ENCODE measurements around the gene CFAP97.
"Not testable (repeated sequence)": the region's sequence is repeated elsewhere in the genome, so short reads cannot be mapped to it uniquely, and the experiment has no call there.

CFAP97 gene

GRCh38 chr4:185138161-185138560 lies 65.6 kb downstream of the CFAP97 start:
- no peak for DNase-seq

- DNase-seq = no peak
Measured at GRCh38 chr4:185137233-185137925, 66.4 kb downstream of the CFAP97 start.

- peak; percentile 70 for DNase-seq
Measured at GRCh38 chr4:185134307-185134869, 69.4 kb downstream of the CFAP97 start.

DNA sequence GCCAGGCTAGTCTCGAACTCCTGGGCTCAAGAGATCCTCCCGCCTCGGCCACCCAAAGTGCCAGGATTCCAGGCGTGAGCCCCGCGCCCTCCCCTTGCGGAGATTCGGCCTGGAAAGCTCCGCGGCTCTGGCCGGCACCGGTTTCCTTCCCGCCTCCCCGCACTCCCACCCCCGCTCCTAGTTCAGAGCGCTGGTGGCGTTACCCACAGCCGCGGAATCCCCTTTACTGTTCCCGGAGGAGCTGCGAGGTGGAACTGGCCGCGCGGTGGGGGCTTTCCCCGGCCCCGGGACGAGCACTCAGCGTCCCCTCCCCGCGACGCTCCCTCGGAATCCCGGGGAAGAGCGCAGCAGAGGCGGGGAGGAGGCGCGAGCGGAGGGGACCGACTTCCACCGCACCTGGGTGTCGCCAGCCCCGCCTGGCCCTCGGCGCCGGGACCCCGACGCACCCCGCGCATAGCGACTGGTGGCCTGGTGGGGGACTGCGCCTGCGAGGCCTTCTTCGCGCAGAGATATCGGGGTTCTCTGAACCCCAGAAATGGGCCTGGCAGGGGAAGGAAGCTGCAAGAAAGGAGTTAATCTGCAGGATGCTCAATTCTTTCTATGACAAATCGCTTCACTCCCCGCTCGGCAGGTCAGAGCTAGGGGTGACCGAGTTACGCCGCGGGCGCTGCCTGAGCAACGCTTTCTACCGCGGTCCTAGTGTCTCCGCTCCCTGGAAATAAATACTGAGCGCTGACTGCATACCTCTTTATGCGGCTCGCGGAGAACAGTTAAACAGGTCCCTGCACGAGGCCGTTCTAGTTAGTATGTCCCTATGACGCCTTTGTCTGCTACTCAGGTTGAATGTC lies 75.3 kb downstream of the CFAP97 start:
- peak; percentile 75 for DNase-seq

DNA sequence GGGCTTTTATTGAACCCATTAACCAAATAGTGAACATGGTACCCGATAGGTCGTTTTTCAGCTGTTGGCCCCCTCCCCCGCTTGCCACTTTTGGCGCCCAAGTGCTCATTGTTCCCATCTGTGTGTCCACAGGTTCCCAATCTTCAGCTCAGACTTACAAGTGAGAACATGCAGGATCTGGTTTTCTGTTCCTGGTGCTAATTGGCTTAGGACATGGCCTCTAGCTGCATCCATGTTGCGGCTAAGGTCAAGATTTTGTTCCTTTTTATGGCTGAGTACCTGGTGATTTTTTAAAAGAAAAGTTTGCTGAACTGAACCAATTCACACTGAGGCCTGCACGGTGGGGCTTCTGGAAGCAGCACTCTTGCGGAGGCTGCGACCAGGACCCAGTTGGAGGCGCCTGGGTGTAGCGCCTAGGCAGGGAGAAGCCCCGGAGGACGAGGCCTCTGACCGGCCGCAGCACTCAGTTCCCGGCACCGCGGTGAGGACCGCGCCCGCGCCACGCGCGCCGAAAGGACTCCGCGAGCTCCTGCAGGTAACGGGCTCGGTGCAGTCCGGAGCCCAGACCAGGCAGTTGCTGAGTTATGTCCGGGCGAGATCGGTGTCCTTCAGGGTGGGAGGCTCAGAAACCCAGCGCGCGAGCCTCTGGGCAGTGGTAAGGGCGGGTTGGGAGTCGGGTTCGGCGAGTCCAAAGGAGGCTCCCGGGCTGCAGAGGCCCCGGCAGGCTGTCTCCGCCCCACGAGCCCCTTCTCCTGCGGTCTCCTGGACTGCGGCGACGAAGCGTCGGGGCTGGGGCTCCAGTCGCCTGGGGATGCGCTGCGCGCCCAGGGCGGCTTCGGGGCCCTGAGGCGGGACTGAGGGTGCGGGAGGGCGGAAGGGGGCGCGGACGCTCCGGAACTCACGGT lies 76.5 kb downstream of the CFAP97 start:
- peak; percentile 67 for DNase-seq

DNA sequence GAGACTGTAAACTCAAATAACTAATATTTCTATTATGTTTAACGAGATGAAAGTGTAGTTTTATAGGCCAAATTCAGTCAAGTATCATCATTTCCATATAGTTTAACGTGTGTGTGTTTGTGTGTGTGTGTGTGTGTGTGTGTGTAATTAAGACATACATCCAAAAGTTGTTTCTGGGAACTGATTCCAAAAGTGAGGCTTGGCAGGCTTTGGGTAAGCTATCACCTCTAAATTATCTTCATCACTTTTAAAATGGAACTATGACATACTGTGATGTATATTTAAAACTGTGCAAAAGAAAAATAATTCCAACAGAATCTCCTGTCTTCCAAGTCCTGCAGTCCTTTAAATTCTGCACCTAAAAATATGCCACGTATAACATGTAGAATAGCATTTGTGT lies 79.8 kb downstream of the CFAP97 start:
- no peak for DNase-seq

- DNase-seq = peak; percentile 45
Measured at GRCh38 chr4:185122681-185123345, 81.0 kb downstream of the CFAP97 start.

DNA sequence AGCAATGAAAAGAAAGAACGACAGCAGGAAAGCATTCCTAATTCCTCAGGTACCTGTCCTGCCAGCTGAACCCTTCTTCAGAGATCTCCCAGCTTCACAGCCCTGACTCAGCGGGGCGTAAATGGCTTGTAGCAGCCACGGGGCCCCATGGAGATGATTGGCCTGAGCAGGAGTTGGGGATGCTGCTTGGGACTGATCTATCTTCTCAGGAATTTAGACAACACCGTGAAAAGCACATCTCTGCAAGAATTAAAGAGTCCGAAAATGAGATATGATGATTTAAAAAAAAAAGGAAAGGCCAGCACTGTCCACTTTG lies 83.2 kb downstream of the CFAP97 start:
- DNase-seq = no peak

DNA sequence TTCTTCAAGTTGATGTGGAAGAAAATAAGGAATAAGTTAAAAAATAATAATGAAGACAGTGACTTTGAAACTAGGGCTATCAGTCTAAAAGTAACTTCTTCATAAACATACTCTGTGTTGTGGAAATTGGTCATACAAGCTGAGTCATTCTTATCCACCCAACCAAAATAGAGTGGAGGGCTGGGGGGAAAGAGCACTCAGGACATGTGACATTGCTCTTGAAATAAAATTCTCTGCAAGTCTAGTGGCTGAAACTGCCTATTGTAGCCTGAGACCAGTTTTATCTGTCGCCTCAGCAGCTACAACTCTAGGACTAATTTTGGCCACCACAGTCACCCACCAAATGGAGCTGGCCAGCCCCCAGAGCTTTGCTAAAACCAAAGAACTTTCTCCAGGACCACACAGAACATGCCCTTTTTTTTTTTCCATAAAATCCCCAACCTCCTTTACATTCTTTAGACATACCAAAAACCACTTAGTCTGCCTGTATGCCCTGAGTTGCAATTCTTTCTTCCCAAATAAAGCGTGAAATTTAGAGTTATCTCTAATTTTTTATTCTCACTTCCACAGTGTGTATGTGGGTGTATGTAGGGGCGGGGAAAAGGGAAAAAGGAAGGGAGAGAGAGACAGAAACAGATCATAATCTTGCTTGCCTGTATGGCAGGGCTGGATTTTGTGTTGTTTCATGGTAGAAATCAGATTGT lies 83.7 kb downstream of the CFAP97 start:
- DNase-seq = no peak

- DNase-seq = not testable (repeated sequence)
Measured at GRCh38 chr4:185119467-185119866, 84.3 kb downstream of the CFAP97 start.

- no peak for DNase-seq
Measured at GRCh38 chr4:185118876-185119275, 84.9 kb downstream of the CFAP97 start.

GRCh38 chr4:185117300-185117934 lies 86.4 kb downstream of the CFAP97 start:
- no peak for DNase-seq

GRCh38 chr4:185115827-185116232 lies 88.0 kb downstream of the CFAP97 start:
- DNase-seq = peak; percentile 94

GRCh38 chr4:185113340-185113739 lies 90.5 kb downstream of the CFAP97 start:
- no peak for DNase-seq

DNA sequence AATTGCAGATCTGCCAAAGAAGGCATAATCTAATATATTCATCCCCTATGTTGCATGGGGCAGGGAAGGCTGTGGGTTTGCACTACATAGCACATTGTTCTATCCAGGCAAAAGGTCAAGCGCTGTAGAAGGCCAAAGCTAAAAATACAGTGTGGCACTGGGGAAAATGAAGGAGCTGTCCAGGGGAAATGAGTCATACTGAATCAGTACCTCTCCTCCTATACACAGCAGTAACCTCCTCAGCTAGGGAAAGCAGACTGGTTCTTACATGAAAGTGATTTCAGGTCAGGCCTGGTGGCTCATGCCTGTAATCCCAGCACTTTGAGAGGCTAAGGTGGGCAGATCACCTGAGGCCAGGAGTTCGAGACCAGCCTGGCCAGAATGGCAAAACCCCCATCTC lies 91.7 kb downstream of the CFAP97 start:
- peak; percentile 85 for DNase-seq

GRCh38 chr4:185110375-185110823 lies 93.4 kb downstream of the CFAP97 start:
- DNase-seq = no peak

- DNase-seq = no peak
Measured at GRCh38 chr4:185109736-185110135, 94.1 kb downstream of the CFAP97 start.

All from DMS53 (cell line).